Upper lobe of left lung (tissue), 4 donors: ENCODE results near the gene DBNDD1.

Experiments used
- CTCF ChIP-seq, 6 experiments: fragments of 450-650 bp in 4 of 6; fragments of 200-600 bp in 2 of 6; sonication (generic) in 2 of 6; IDR thresholded peaks; one replicate each; pipeline ENCODE4 v1.5.1; 2016 to 2019; ENCODE audit warnings: antibody characterized with exemption in 6 of 6
- POLR2A ChIP-seq, 4 donors: fragments of 450-650 bp; IDR thresholded peaks; one replicate each; pipeline ENCODE4 v1.5.1; 2016 to 2017; ENCODE audit warnings: antibody characterized with exemption in 4 of 4, mild to moderate bottlenecking in 2 of 4
- POLR2AphosphoS5 ChIP-seq, 2 donors: sonication (generic); formaldehyde crosslinking; IDR thresholded peaks; one replicate each; pipeline ENCODE4 v1.5.1; 2017; ENCODE audit warnings: antibody characterized with exemption in 2 of 2

GRCh38 chr16:89986600-89986999, 32.7 kb downstream of the DBNDD1 start:
- TF ChIP-seq CTCF (IDR thresholded peaks at IDR 0.05) (no peak), POLR2AphosphoS5 (IDR thresholded peaks at IDR 0.05) (no peak), POLR2A (IDR thresholded peaks at IDR 0.05) (no peak)
